Measurements from ENCODE around the gene ZNF79.

Gene ZNF79

DNA sequence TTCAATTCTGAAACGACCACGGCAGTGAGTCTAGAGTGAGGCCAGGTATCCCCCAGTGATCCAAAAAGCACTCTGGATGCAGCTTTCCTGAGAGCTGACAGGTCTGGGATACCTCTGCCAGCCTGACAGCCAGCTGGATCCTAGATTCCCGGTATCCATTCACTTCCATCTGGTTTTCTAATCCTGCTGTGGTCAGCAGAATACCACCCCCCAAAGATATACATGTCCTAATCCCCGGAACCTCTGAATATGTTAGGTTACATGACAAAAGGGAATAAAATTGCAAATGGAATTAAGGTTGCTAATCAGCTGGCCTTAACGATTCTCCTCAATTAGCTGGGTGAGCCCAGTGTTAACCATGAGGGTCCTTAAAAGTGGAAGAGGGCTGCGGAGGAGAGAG, 1.4 kb upstream of the ZNF79 start:
- H3K4me3 Mint-ChIP-seq: peak overlapping the region; percentile 99 to 100
- peaks cover 37% of the 10 kb centered on the region for H3K36me3 Mint-ChIP-seq (ENCODE audit: insufficient read depth)
- H3K27me3 Mint-ChIP-seq: no peaks in the 10 kb centered on the region
- peaks cover 40 to 43% of the 10 kb centered on the region in 2 donors for H3K4me1 Mint-ChIP-seq (ENCODE audit: low read depth in 2 of 2)
- no peak for DNase-seq
- ATAC-seq (replicated peaks): no peak
- H3K9me3 Mint-ChIP-seq: no peaks in the 10 kb centered on the region
- peak overlapping the region; percentile 99 for H3K27ac Mint-ChIP-seq

DNA sequence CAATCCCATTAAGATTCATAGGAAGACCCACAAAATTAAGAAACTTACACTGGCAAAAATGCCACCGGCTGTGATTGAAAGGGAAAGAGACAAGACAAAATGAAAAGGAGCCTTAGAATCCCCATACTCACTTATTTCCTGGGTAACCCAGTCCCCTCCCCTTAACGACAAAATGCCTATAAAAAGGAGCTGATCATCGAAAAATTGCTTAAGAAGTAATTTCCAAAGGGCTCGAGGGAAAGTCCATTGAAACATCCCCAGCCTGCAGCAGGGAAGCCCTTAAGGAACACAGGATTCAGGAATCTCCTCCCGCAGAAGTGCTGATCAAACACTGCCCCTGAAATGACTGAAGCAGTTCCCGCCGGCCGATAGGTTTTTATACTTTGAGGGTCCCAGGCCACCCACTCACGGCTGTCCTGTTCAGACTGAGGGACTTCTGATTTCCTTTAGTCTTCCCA, 677 bp upstream of the ZNF79 start:
- H3K9me3 Mint-ChIP-seq: no peaks in the 10 kb centered on the region
- DNase-seq: no peak
- H3K4me3 Mint-ChIP-seq: peak overlapping the region; percentile 99 to 100
- peak overlapping the region; percentile 99 for H3K27ac Mint-ChIP-seq
- ATAC-seq (replicated peaks): no peak
- peaks cover 37 to 47% of the 10 kb centered on the region in 2 donors for H3K4me1 Mint-ChIP-seq (ENCODE audit: low read depth in 2 of 2)
- H3K36me3 Mint-ChIP-seq (ENCODE audit: insufficient read depth): peaks cover 40% of the 10 kb centered on the region
- no peaks in the 10 kb centered on the region for H3K27me3 Mint-ChIP-seq

DNA sequence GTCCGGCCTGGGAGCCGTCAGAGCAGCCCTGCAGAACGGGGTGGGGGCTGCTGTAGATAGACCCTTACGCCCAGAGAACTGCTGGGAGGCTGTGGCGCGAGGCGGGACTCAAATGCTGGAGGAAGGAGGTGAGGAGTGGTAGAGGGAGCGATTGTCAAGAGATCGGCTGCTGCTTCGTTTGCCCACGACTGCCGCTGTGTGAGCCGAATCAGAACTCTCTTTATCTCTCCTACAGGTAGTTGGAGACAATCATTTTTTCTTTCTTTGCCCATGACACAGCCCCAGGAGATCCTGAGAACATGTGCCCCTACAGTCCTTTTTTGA, 456 bp downstream of the ZNF79 start:
- Mint-ChIP-seq H3K27me3 (no peaks in the 10 kb centered on the region), H3K27ac (peak overlapping the region; percentile 99), H3K4me3 (peak overlapping the region; percentile 99 to 100), H3K4me1 (ENCODE audit: low read depth in 2 of 2) (peaks cover 38 to 47% of the 10 kb centered on the region in 2 donors), H3K36me3 (ENCODE audit: insufficient read depth) (peaks cover 48% of the 10 kb centered on the region), H3K9me3 (no peaks in the 10 kb centered on the region)
- ATAC-seq (replicated peaks) (peak; percentile 34), DNase-seq (peak in 1 of 3 experiments; percentile 25)

DNA sequence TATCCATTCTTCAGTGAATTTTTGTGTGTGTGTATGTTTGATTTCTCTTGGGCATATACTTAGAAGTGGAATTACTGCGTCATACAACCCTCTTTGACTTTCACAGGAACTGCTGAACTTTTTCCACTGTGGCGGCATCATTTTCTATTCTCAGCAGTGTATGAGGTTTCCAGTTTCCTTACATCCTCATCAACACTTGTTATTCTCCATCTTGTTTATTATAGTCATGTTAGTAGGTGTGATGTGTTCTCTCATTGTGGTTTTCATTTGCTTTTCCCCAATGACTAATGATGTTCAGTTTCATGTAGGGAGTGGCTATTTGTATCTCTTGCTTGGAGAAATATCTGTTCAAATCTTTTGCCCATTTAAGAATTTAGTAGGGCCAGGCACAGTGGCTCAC, 2.6 kb downstream of the ZNF79 start:
- H3K4me1 Mint-ChIP-seq (ENCODE audit: low read depth in 2 of 2): peaks cover 47% of the 10 kb centered on the region in 2 donors
- H3K27me3 Mint-ChIP-seq: no peaks in the 10 kb centered on the region
- ATAC-seq (replicated peaks) (peak; percentile 25), DNase-seq (no peak)
- peaks cover 67% of the 10 kb centered on the region for H3K36me3 Mint-ChIP-seq (ENCODE audit: insufficient read depth)
- peak overlapping the region; percentile 99 for H3K27ac Mint-ChIP-seq
- no peaks in the 10 kb centered on the region for H3K9me3 Mint-ChIP-seq
- H3K4me3 Mint-ChIP-seq: peak overlapping the region; percentile 99 to 100

DNA sequence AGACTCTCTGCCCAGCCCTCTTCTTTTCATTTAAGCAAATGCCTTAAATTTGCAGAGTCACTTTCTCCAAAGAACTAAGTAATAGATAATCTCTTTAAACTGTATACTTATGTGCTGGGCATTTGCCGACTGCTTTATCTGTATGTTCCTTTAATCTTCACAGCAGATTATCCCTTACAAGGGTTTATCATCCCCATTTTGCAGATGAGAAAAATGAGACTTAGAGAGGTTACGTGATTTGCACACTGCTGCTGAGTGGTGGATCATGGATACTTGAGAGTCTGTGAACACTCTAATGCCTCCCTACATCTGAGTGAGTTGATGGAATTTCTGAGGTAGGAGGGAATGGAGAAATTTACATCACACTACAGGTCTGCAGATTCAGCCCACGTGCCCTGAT, 4.2 kb downstream of the ZNF79 start:
- Mint-ChIP-seq H3K36me3 (ENCODE audit: insufficient read depth) (peaks cover 69% of the 10 kb centered on the region), H3K4me1 (ENCODE audit: low read depth in 2 of 2) (peaks cover 39 to 40% of the 10 kb centered on the region in 2 donors), H3K27ac (peak overlapping the region in 1 of 2 donors; percentile 71)

DNA sequence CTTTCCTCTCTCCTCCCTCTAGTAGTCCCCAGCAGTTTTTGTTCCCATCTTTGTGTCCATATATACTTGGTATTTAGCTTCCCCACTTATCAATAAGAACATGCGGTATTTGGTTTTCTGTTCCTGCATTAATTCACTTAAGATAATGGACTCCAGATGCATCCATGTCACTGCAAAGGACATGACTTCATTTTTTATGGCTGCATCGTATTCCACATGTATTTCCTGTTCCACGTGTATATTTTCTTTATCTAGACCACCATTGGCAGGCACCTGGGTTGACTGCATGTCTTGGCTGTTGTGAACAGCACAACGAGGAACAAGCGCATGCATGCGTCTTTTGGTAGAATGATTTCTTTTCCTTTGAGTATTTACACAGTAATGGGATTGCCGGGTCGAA, 6.2 kb downstream of the ZNF79 start:
- Mint-ChIP-seq H3K4me1 (ENCODE audit: low read depth in 2 of 2) (peaks cover 26 to 32% of the 10 kb centered on the region in 2 donors), H3K27ac (peak overlapping the region in 1 of 2 donors; percentile 56), H3K27me3 (no peaks in the 10 kb centered on the region), H3K9me3 (no peaks in the 10 kb centered on the region), H3K4me3 (no peak overlapping the region), H3K36me3 (ENCODE audit: insufficient read depth) (peaks cover 72% of the 10 kb centered on the region)
- DNase-seq (no peak), ATAC-seq (replicated peaks) (no peak)

More for the DNA sequence above, 4.2 kb downstream of the ZNF79 start:
- no peak for DNase-seq
- Mint-ChIP-seq H3K27me3 (no peaks in the 10 kb centered on the region), H3K4me3 (no peak overlapping the region), H3K9me3 (no peaks in the 10 kb centered on the region)
- ATAC-seq (replicated peaks): no peak

DNA sequence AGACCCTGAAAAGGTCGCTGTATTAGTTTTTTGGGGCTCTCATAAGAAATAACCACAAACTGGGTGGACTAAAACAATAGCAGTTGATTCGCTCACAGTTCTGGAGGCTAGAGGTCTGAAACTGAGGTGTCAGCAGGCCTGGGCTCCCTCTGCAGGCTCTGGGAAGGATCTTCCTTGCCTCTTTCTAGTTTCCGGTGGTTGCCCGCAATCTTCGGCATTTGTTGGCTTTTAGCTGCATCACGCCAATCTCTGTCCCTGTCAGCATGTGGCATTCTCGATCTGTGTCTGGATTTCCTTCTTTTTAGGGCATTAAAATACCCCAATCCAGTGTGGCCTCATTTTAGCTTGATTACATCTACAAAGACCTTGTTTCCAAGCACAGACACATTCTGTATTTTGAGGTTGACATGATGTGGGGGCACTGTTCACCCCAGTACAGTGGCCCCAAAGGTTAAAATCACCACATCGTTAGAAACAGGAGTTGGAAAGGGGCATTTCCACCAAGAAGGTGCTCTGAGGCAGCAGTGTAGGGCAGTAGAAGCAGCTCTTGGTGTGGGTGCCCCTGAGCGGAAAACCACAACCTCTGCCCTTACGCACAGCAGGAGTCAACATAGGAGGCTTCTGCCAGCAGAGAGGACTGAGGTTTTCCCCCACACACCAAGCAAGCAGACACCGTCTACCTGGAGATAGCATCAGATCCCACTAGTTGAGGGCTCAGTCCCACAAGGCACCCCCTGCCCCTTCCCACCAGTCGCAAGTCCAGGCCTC, 13.5 kb downstream of the ZNF79 start:
- Mint-ChIP-seq H3K36me3 (ENCODE audit: insufficient read depth) (peaks cover 82% of the 10 kb centered on the region), H3K4me1 (ENCODE audit: low read depth in 2 of 2) (peaks cover 25 to 27% of the 10 kb centered on the region in 2 donors), H3K9me3 (no peaks in the 10 kb centered on the region), H3K27ac (peak overlapping the region; percentile 89 to 93), H3K4me3 (peak overlapping the region; percentile 47 to 68), H3K27me3 (no peaks in the 10 kb centered on the region)
- ATAC-seq (replicated peaks) (peak; percentile 90), DNase-seq (peak; percentile 33 to 54 (median 45))

DNA sequence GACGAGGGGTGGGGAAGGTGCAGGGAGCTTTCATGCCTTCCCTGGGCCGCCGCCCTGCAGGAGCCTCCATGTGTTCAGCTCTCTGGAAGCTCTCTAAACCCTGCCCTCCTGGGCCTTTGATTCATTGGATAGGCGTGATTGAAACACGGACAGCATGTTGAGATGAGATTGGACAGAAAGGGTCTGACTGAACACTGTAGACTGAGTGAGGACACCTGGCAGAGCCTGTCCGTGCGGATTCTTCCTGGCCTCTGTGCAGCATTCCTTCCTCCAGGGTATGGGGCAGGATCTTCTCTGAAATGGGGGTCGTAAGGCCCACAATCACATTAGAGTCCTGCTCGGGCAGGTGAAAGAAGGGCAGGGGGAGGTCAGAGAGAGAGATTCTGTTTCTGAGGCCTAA, 14.2 kb downstream of the ZNF79 start:
- no peak for ATAC-seq (replicated peaks)
- H3K27me3 Mint-ChIP-seq: no peaks in the 10 kb centered on the region
- H3K36me3 Mint-ChIP-seq (ENCODE audit: insufficient read depth): peaks cover 86% of the 10 kb centered on the region
- peak overlapping the region; percentile 47 to 68 for H3K4me3 Mint-ChIP-seq
- H3K4me1 Mint-ChIP-seq (ENCODE audit: low read depth in 2 of 2): peaks cover 25 to 27% of the 10 kb centered on the region in 2 donors
- peak overlapping the region; percentile 89 to 93 for H3K27ac Mint-ChIP-seq
- DNase-seq: no peak
- H3K9me3 Mint-ChIP-seq: no peaks in the 10 kb centered on the region

DNA sequence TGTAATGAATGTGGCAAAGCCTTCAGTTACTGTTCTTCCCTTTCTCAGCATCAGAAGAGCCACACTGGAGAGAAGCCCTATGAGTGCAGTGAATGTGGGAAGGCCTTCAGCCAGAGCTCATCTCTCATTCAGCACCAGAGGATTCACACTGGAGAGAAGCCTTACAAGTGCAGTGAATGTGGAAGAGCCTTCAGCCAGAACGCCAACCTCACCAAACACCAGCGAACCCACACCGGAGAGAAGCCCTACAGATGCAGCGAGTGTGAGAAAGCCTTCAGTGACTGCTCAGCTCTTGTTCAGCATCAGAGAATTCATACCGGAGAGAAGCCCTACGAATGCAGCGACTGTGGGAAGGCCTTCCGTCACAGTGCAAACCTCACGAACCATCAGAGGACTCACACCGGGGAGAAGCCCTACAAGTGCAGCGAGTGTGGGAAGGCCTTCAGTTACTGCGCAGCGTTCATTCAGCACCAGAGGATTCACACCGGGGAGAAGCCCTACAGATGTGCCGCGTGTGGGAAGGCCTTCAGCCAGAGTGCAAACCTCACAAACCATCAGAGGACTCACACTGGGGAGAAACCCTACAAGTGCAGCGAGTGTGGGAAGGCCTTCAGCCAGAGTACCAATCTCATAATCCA, 20.2 kb downstream of the ZNF79 start:
- H3K27me3 Mint-ChIP-seq: no peaks in the 10 kb centered on the region
- no peak for DNase-seq
- H3K4me3 Mint-ChIP-seq: no peak overlapping the region
- peaks cover 94% of the 10 kb centered on the region for H3K36me3 Mint-ChIP-seq (ENCODE audit: insufficient read depth)
- H3K4me1 Mint-ChIP-seq (ENCODE audit: low read depth in 2 of 2): peaks cover 13 to 18% of the 10 kb centered on the region in 2 donors
- no peaks in the 10 kb centered on the region for H3K9me3 Mint-ChIP-seq
- peak overlapping the region in 1 of 2 donors; percentile 29 for H3K27ac Mint-ChIP-seq
- no peak for ATAC-seq (replicated peaks)

DNA sequence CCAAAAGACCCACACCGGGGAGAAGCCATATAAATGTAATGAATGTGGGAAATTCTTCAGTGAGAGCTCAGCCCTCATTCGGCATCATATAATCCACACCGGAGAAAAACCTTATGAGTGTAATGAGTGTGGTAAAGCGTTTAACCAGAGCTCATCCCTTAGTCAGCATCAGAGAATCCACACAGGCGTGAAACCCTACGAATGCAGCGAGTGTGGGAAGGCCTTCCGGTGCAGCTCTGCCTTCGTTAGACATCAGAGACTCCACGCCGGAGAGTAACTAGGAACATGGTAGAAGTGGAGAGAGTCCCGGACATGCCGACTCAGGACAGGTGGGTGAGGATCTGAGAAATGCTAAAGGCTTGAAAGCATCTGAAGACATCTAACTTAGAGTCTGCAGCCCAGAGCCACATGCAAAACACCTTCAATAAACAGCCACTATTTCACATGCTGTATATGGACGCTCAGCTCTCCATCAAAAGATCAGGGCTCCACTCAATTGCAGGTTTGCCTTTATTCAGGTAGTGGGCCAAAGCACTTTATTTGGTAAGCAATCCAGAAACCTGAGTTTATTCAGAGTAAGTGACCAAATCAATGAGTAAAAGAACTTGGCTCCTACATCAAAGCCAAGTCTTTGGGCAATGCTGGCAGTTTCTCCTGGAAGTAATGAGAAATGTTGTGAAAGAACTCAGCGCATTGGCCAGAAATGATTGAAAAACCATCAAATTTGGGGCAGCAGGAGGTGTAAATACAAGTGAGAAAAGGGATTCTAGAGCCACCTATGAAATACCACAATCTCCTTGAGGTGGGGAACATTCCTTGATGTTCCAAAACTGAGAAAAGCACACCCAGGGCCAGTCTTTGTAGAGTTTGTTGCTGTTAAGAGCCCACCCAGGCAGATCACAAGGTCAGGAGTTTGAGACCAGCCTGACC, 21.0 kb downstream of the ZNF79 start:
- Mint-ChIP-seq H3K4me1 (ENCODE audit: low read depth in 2 of 2) (peaks cover 21 to 25% of the 10 kb centered on the region in 2 donors), H3K36me3 (ENCODE audit: insufficient read depth) (peaks cover 95% of the 10 kb centered on the region), H3K27me3 (no peaks in the 10 kb centered on the region), H3K9me3 (no peaks in the 10 kb centered on the region), H3K4me3 (no peak overlapping the region), H3K27ac (peak overlapping the region in 1 of 2 donors; percentile 89)
- ATAC-seq (replicated peaks) (no peak), DNase-seq (no peak)

DNA sequence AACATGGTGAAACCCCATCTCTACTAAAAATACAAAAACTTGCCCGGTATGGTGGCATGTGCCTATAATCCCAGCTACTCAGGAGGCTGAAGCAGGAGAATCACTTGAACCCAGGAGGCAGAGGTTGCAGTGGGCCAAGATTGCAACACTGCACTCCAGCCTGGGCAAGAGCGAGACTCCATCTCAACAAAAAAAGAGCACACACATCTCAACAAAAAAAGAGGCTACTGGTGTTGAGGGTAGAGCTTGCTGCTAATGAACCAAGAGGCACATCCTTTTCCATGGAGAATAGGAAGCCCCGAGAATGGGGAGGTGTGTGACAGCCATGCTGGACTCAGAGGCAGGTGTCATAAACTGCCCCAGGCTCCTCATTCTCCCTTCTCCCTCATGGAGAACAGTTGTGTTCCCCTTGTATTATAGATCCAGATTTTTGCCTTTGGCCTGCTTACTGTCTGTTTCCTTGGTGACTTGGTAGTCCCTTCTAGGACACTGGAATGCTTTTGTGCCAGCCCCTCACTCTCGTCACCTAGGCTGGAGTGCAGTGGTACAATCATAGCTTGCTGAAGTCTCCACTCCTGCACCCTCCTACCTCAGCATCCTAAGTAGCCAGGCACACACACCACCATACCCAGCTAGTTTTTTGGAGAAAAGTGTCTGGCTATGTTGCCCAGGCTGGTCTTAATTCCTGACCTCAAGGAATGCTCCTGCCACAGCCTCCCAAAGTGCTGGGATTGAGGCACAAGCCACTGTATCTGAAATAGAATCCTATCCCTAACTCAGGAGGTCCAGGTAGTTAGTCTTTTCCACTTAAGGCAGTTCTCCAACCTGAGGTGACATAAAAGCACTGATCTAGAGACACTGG, 21.9 kb downstream of the ZNF79 start:
- Mint-ChIP-seq H3K4me3 (no peak overlapping the region), H3K27me3 (no peaks in the 10 kb centered on the region), H3K4me1 (ENCODE audit: low read depth in 2 of 2) (peaks cover 27 to 28% of the 10 kb centered on the region in 2 donors), H3K36me3 (ENCODE audit: insufficient read depth) (peaks cover 95% of the 10 kb centered on the region), H3K9me3 (no peaks in the 10 kb centered on the region), H3K27ac (peak overlapping the region in 1 of 2 donors; percentile 89)
- no peak for ATAC-seq (replicated peaks)
- DNase-seq: no peak

DNA sequence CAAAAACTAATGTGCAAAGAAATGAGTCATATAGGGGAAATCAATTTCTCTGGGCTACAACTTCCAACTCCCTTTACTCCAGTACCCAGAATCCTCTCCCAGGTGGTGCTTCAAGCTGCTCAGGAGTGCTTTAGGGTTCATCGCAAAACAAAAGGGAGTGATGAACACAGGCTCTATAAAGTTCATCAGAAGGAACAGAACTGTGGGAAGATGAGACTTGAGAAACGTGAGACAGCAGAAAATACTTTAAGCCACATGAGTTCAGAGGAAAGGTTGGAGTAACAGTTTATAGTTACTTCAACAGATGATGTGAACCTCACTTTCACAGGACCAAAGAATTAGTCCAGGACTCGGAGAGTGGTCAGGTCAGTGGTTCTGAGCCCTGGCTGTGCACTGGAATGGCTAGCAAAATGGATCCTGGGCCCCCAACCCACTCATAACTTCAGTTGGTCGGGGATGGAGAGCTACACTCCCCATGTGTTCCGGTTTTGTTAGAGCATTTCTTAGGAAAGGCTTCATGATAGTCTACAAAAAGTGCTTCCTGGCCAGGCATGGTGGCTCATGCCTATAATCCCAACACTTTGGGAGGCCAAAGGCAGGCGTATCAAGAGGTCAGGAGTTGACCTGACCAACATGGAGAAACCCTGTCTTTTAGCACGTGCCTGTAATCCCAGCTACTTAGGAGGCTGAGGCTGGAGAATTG, 22.7 kb downstream of the ZNF79 start:
- H3K9me3 Mint-ChIP-seq: no peaks in the 10 kb centered on the region
- H3K27me3 Mint-ChIP-seq: no peaks in the 10 kb centered on the region
- H3K4me3 Mint-ChIP-seq: no peak overlapping the region
- DNase-seq (no peak), ATAC-seq (replicated peaks) (no peak)
- H3K4me1 Mint-ChIP-seq (ENCODE audit: low read depth in 2 of 2): peaks cover 29 to 35% of the 10 kb centered on the region in 2 donors
- peak overlapping the region in 1 of 2 donors; percentile 98 for H3K27ac Mint-ChIP-seq
- peaks cover 94% of the 10 kb centered on the region for H3K36me3 Mint-ChIP-seq (ENCODE audit: insufficient read depth)
